ENCODE results near the gene RBPMS2.

Gene RBPMS2

DNA sequence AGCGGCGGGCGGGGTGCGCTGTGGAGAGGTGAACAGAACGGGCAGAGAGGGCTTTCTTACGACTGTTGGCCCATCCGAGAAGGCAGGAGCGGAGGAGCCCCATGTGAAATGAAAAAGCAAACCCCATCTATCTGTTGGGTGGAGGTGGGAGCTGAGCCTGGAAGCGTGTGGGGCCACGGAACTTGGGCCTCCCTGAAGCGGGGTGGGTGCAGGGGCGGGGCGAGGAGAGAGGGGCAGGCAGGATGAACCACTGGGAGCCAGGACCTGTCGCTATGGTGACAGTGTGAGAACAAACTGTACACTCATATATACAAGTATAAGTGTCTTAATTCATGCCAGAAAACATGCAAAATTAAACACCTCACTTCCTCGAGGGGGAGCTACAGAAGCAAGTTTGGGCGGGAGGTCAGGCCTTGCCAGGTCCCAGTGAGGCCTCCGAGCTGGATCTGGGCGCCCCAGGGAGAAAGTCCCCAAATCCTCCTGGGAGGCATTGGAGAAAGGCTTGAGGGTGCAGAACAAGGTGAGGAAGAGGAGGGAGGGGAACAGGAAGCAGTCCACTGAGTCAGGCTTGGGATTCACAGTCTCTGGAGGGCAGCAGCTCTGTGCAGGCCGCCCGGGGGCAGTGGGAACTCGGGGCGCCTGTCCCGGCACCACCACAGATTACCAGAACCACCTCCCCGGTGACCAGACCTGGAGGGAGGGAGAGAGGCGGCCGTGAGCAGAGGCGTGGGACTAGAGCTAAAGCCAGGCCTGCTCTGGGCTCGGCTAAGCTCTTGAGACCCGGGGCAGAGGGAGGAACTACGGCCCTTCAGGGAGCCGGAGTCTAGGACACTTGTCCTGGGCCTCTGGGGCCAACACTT, 34.8 kb downstream of the RBPMS2 start:
- Histone ChIP-seq H3K4me3 (ENCODE audit: low read length) (no peak overlapping the region), H3K9me3 (ENCODE audit: control insufficient read depth, low read depth, low read length) (no peaks in the 10 kb centered on the region), H3K4me1 (ENCODE audit: control insufficient read depth, low read depth, low read length) (no peaks in the 10 kb centered on the region), H3K27ac (ENCODE audit: low read length) (no peak overlapping the region), H3K36me3 (ENCODE audit: control insufficient read depth, low read depth, low read length) (peaks cover 50% of the 10 kb centered on the region), H3K27me3 (ENCODE audit: control insufficient read depth, insufficient read depth, low read length) (no peaks in the 10 kb centered on the region), H3K9ac (ENCODE audit: low read length) (no peak overlapping the region)

DNA sequence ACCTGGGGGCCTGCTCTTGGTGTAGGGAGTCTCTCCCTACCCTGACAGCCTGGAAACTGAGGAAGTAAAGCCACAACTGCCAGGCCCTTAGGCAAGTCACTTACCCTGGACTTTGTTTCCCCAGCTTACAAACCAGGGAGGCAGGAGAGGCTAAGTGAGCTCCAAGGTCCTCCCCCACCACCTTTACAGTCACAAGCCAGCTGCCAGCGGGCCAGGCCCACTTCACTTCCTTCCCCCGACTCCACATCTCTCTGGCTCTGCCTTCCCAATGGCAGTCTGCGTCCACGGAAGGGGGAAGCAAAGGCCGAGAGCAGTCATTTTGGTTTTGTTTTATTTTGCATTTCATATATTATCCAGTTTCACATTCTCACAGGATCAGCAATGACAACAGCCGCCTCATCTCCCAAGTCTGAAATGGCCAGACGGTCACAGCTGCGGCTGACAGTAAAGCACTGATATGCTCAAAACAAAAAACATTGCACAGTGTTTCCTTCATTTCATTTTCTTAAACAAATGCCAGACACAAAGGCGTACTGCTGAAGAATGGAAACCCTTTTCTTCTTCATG, 35.7 kb downstream of the RBPMS2 start:
- Histone ChIP-seq H3K27ac (ENCODE audit: low read length) (no peak overlapping the region), H3K4me3 (ENCODE audit: low read length) (no peak overlapping the region), H3K27me3 (ENCODE audit: control insufficient read depth, insufficient read depth, low read length) (no peaks in the 10 kb centered on the region), H3K4me1 (ENCODE audit: control insufficient read depth, low read depth, low read length) (no peaks in the 10 kb centered on the region), H3K36me3 (ENCODE audit: control insufficient read depth, low read depth, low read length) (peaks cover 50% of the 10 kb centered on the region), H3K9me3 (ENCODE audit: control insufficient read depth, low read depth, low read length) (no peaks in the 10 kb centered on the region), H3K9ac (ENCODE audit: low read length) (no peak overlapping the region)

DNA sequence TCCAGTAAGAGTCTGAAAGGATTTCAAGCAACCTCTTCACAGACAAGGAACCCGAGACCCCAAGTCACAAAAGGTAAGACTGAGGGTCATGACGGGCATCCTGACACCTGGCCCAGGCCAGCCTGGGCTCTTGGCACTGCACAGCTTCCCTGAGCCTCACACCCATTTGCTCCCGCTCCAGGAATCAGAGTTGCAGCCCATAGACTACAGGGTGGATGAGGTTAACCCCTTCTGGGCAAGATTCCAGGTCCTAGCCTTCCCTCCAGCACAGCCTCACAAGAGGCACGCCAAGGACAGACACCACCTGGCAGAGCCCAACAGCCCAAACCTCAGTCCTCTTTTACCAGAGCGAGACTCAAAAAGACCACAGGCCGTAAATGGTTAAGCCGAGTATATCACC, 36.2 kb downstream of the RBPMS2 start:
- no peaks in the 10 kb centered on the region for H3K4me1 ChIP-seq (ENCODE audit: control insufficient read depth, low read depth, low read length)
- no peaks in the 10 kb centered on the region for H3K9me3 ChIP-seq (ENCODE audit: control insufficient read depth, low read depth, low read length)
- H3K27me3 ChIP-seq (ENCODE audit: control insufficient read depth, insufficient read depth, low read length): no peaks in the 10 kb centered on the region
- H3K36me3 ChIP-seq (ENCODE audit: control insufficient read depth, low read depth, low read length): peaks cover 52% of the 10 kb centered on the region
- H3K4me3 ChIP-seq (ENCODE audit: low read length): no peak overlapping the region
- H3K27ac ChIP-seq (ENCODE audit: low read length): no peak overlapping the region
- no peak overlapping the region for H3K9ac ChIP-seq (ENCODE audit: low read length)

DNA sequence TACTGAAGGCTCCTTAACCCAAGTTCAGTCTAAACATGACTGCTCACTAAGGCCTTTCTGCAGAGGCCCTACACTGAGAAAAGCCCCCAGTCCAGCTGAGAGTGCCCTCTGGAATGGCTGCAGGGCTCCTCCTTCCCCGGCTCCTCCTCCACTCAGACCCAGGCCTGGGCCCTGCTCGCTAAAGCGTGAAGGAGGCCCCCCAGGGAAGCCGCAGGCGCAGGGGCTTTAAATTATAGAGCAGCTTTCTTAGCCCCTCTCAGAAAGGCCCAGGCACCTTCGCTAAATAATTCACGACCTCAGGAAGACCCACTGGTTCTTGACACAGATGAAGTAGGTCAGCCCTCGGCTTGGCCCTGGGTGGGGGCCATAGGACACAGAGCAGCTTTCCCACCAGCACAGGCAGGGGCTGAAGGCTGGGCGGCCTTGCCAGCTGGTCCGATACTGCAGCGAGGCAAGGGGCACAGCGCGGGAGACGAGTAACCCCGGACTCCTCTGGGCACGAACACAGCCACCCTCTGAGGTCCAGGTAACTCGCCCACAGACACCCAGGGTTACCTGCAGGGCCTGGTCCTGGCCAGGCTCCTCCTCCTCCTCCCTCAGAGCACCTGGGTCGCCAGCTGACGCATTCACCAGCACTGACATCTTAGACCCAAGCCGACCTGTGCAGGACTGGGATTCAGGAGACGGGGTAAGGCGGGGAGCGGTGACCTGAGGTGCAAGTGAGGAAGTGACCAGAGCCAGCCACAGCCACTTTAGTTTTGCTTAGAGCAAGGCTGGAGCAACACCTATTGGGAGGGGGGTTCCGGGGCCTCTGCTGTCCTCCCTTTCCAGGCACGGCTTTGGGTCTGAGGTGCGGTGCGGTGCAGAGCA, 36.9 kb downstream of the RBPMS2 start:
- no peak overlapping the region for H3K9ac ChIP-seq (ENCODE audit: low read length)
- H3K9me3 ChIP-seq (ENCODE audit: control insufficient read depth, low read depth, low read length): no peaks in the 10 kb centered on the region
- peaks cover 52% of the 10 kb centered on the region for H3K36me3 ChIP-seq (ENCODE audit: control insufficient read depth, low read depth, low read length)
- no peaks in the 10 kb centered on the region for H3K27me3 ChIP-seq (ENCODE audit: control insufficient read depth, insufficient read depth, low read length)
- no peaks in the 10 kb centered on the region for H3K4me1 ChIP-seq (ENCODE audit: control insufficient read depth, low read depth, low read length)
- H3K27ac ChIP-seq (ENCODE audit: low read length): no peak overlapping the region
- no peak overlapping the region for H3K4me3 ChIP-seq (ENCODE audit: low read length)

DNA sequence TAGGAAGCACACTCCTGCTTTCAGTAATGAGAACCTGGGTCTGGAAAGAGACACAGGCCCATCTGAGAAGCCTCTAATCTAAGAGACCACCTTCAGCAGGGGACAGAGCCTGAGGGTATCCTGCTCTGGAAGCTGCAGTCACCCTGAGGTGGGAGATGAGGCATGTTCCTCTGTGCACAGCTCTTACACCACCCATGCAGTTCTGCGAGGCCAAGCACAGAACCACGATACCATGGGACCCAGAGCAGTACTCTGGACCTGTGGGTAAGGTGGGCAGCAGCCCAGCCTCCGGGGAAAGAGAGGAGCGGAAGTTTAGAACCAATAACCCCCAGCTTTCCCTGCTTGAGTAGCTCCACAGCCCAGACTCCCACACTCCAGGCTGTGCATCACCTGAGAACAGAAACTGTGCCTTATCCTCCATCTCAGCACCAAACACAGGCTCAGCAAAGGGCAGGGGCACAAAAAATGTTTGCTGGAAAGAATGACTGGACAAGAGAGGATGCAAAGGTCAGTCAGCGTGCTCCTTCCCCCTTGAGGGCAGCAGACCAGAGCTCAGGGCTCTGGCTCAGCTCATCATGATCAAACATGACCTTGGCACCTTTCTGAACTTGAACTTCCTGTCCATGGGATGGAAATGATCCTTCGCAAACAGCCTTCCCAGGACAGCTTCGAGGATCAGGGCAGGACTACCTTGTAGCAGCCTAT, 43.1 kb downstream of the RBPMS2 start:
- Histone ChIP-seq H3K27me3 (ENCODE audit: control insufficient read depth, insufficient read depth, low read length) (no peaks in the 10 kb centered on the region), H3K9ac (ENCODE audit: low read length) (no peak overlapping the region), H3K36me3 (ENCODE audit: control insufficient read depth, low read depth, low read length) (peaks cover 24% of the 10 kb centered on the region), H3K9me3 (ENCODE audit: control insufficient read depth, low read depth, low read length) (no peaks in the 10 kb centered on the region), H3K27ac (ENCODE audit: low read length) (no peak overlapping the region), H3K4me1 (ENCODE audit: control insufficient read depth, low read depth, low read length) (peaks cover 11% of the 10 kb centered on the region), H3K4me3 (ENCODE audit: low read length) (no peak overlapping the region)

DNA sequence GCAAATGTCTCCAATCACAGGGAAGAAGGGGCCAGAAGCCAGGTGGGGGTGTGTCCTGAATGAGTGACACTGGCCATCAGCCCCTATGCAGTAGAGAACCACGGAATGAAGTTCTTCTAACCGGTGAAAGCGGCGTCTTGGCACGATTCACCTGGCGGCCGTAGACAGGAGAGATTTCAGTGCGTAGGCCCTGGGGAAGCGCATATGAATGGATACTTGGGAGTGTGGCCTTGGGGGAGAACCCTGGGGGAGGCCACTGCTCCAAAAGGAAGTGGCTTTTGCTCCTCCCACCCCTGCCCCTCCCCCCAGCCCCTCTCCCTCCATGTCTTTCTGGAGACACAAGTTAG, 43.6 kb downstream of the RBPMS2 start:
- Histone ChIP-seq H3K27me3 (ENCODE audit: control insufficient read depth, insufficient read depth, low read length) (no peaks in the 10 kb centered on the region), H3K36me3 (ENCODE audit: control insufficient read depth, low read depth, low read length) (peaks cover 24% of the 10 kb centered on the region), H3K9ac (ENCODE audit: low read length) (no peak overlapping the region), H3K4me1 (ENCODE audit: control insufficient read depth, low read depth, low read length) (peaks cover 11% of the 10 kb centered on the region), H3K27ac (ENCODE audit: low read length) (no peak overlapping the region), H3K9me3 (ENCODE audit: control insufficient read depth, low read depth, low read length) (no peaks in the 10 kb centered on the region), H3K4me3 (ENCODE audit: low read length) (no peak overlapping the region)

DNA sequence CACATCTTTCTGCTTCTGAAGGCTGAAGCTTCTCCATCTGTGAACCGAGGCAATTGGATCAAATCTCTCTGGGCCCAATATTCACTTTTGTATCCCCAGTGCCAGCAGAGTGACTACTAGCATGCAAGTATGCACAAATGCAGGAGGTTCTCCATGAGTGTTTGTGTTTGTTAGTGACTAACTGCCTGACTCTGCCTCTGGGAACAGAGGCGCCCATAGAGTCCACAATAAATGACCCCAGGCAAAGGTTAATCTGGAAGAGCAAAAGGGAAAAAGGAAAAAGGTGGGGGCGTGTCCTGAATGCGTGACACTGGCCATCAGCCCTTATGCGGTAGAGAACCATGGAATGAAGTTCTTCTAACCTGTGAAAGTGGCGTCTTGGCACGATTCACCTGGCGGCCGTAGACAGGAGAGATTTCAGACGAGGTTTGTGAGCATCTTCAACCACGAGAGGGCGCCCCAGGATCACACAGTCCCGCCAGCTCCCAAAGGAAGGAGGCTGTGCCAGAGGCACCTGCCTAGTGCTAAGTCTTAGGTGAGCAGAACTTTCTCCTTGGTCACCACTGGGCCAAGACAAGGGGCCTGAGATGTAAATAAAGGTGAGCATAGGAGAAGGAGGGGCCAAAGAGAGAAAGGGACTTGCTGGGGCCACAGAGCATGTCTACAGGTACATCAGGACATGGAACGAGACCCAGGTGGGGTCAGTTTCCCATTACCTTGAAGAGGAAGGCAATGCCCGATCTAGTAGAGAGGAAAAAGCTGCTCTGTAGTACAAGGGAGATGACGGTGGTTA, 44.2 kb downstream of the RBPMS2 start:
- H3K27ac ChIP-seq (ENCODE audit: low read length): no peak overlapping the region
- peaks cover 24% of the 10 kb centered on the region for H3K36me3 ChIP-seq (ENCODE audit: control insufficient read depth, low read depth, low read length)
- no peak overlapping the region for H3K9ac ChIP-seq (ENCODE audit: low read length)
- no peak overlapping the region for H3K4me3 ChIP-seq (ENCODE audit: low read length)
- no peaks in the 10 kb centered on the region for H3K27me3 ChIP-seq (ENCODE audit: control insufficient read depth, insufficient read depth, low read length)
- no peaks in the 10 kb centered on the region for H3K9me3 ChIP-seq (ENCODE audit: control insufficient read depth, low read depth, low read length)
- H3K4me1 ChIP-seq (ENCODE audit: control insufficient read depth, low read depth, low read length): peaks cover 11% of the 10 kb centered on the region

DNA sequence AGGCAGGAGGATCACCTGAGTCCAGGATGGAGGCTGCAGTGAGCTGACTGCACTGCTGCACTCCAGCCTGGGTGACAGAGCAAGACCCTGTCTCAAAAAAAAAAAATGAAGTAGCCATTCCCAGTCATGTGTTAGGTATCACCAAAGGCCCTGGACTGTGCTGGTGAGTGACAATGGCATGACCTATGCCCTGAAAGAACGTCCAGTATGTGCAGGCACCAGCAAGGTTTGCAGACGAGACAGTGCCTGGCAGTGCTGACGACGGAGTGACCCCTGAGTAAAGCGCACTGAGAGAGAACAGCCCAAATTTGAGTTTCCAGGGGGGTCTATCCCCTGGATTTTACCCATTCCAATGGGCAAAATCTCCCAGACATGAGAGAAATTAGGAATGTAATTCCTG, 45.2 kb downstream of the RBPMS2 start:
- Histone ChIP-seq H3K4me3 (ENCODE audit: low read length) (no peak overlapping the region), H3K27ac (ENCODE audit: low read length) (no peak overlapping the region), H3K4me1 (ENCODE audit: control insufficient read depth, low read depth, low read length) (peaks cover 11% of the 10 kb centered on the region), H3K9ac (ENCODE audit: low read length) (no peak overlapping the region), H3K36me3 (ENCODE audit: control insufficient read depth, low read depth, low read length) (peaks cover 27% of the 10 kb centered on the region), H3K27me3 (ENCODE audit: control insufficient read depth, insufficient read depth, low read length) (no peaks in the 10 kb centered on the region), H3K9me3 (ENCODE audit: control insufficient read depth, low read depth, low read length) (no peaks in the 10 kb centered on the region)

DNA sequence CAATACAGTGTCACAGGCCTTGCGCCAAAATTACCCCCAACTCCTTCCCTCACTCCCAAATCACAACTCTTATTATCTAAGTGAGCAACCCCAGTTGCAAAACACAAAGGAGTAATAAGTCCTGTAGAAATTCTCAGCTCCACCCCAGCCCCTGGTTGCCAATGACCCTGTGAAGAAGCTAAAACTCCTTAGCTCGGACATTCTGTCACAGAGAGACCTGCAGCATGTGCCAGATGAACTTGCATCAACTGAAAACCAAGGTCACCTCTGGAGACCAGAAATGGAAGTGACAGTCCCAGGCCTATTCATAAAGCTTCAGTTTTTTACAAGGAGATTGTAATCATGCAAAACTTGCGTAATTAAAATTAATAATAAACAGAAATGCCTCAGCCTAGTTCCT, 55.2 kb downstream of the RBPMS2 start:
- H3K36me3 ChIP-seq (ENCODE audit: control insufficient read depth, low read depth, low read length): peaks cover 31% of the 10 kb centered on the region
- no peaks in the 10 kb centered on the region for H3K9me3 ChIP-seq (ENCODE audit: control insufficient read depth, low read depth, low read length)
- H3K27me3 ChIP-seq (ENCODE audit: control insufficient read depth, insufficient read depth, low read length): no peaks in the 10 kb centered on the region
- H3K27ac ChIP-seq (ENCODE audit: low read length): no peak overlapping the region
- no peak overlapping the region for H3K4me3 ChIP-seq (ENCODE audit: low read length)
- no peak overlapping the region for H3K9ac ChIP-seq (ENCODE audit: low read length)
- H3K4me1 ChIP-seq (ENCODE audit: control insufficient read depth, low read depth, low read length): no peaks in the 10 kb centered on the region

DNA sequence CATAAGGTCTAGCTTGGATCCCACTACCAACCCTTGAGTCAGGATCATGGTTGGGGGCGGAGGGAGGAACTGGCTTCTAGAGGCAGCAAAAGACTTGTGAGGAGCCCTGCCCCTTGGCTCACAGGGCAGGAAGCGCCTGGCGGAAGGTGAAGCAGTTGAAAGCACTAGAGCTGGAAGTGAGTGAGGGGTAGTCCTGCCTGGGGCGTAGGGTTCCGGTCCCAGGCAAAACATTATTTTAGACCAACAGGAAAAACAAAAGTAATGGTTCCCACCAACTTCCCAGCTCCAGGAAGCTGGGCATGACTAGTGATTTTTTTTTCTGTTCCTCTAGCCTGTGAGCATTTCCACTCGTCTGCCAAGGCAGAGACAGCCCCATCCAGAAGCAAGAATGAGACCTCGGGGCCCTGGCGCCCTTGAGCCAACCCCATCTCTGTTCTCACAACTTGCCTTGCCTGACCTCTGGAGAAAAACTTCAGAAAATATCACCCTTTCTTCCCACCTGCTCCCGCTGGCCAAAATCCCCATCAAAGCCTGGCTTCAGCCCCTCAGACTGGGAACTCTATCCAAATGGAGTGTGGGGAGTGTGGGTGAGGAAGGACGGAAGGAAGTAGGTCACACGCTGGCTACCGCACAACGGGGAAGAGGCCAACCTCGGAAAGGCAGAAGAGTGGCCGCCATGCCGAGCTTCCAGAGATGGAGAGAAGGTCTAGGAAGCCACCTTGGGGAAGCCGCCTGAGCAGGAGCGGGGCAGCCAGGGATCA, 57.5 kb downstream of the RBPMS2 start:
- H3K9me3 ChIP-seq (ENCODE audit: control insufficient read depth, low read depth, low read length): no peaks in the 10 kb centered on the region
- H3K27me3 ChIP-seq (ENCODE audit: control insufficient read depth, insufficient read depth, low read length): no peaks in the 10 kb centered on the region
- no peak overlapping the region for H3K4me3 ChIP-seq (ENCODE audit: low read length)
- H3K9ac ChIP-seq (ENCODE audit: low read length): no peak overlapping the region
- peaks cover 31% of the 10 kb centered on the region for H3K36me3 ChIP-seq (ENCODE audit: control insufficient read depth, low read depth, low read length)
- H3K4me1 ChIP-seq (ENCODE audit: control insufficient read depth, low read depth, low read length): no peaks in the 10 kb centered on the region
- H3K27ac ChIP-seq (ENCODE audit: low read length): no peak overlapping the region
